GM18873 (cell line): ENCODE measurements around the gene STK17A.

Experiments used
- ATAC-seq: cut with Tn5 transposase; IDR thresholded peaks from one replicate; pipeline ENCODE4 v1.9.1; 2021; ENCODE audit warnings: mild to moderate bottlenecking, moderate library complexity, moderate number of reproducible peaks; ENCODE audit not compliant: unreplicated experiment, low FRiP score

The STK17A gene

GRCh38 chr7:43582503-43583423 lies at the start of gene STK17A:
TSS of gene STK17A (plus strand) at chr7:43583108. CDS start at chr7:43583244, 136 bp downstream.
- ATAC-seq: peak; percentile 49

- ATAC-seq: no peak
Observed at GRCh38 chr7:43533801-43534479, 49.0 kb upstream of the STK17A start.

GRCh38 chr7:43535031-43535451 lies 47.9 kb upstream of the STK17A start:
- ATAC-seq: no peak

GRCh38 chr7:43535810-43536585 lies 46.9 kb upstream of the STK17A start:
- ATAC-seq: no peak

- no peak for ATAC-seq
Observed at GRCh38 chr7:43536773-43537172, 46.1 kb upstream of the STK17A start.

- no peak for ATAC-seq
Observed at GRCh38 chr7:43537765-43538403, 45.0 kb upstream of the STK17A start.

- no peak for ATAC-seq
Observed at GRCh38 chr7:43538404-43538771, 44.5 kb upstream of the STK17A start.

GRCh38 chr7:43540471-43540870 lies 42.4 kb upstream of the STK17A start:
- ATAC-seq: no peak

- no peak for ATAC-seq
Observed at GRCh38 chr7:43542716-43543115, 40.2 kb upstream of the STK17A start.

- no peak for ATAC-seq
Observed at GRCh38 chr7:43546231-43546630, 36.7 kb upstream of the STK17A start.

GRCh38 chr7:43550427-43550826 lies 32.5 kb upstream of the STK17A start:
- no peak for ATAC-seq

- ATAC-seq: no peak
Observed at GRCh38 chr7:43552122-43552521, 30.8 kb upstream of the STK17A start.

GRCh38 chr7:43553999-43554398 lies 28.9 kb upstream of the STK17A start:
- no peak for ATAC-seq

GRCh38 chr7:43554423-43554822 lies 28.5 kb upstream of the STK17A start:
- ATAC-seq: no peak

- ATAC-seq: no peak
Observed at GRCh38 chr7:43557831-43558495, 24.9 kb upstream of the STK17A start.

- no peak for ATAC-seq
Observed at GRCh38 chr7:43559171-43559945, 23.6 kb upstream of the STK17A start.

GRCh38 chr7:43559946-43560335 lies 23.0 kb upstream of the STK17A start:
- ATAC-seq: no peak

- ATAC-seq: no peak
Observed at GRCh38 chr7:43560742-43561330, 22.1 kb upstream of the STK17A start.

- ATAC-seq: no peak
Observed at GRCh38 chr7:43562383-43562782, 20.5 kb upstream of the STK17A start.
